ENCODE measurements around the gene POLR1A.

POLR1A gene

GRCh38 chr2:85978883-85979780 lies 126.6 kb downstream of the POLR1A start:
- DNase-seq (ENCODE audit: low spot score), result no peak

- no peak for DNase-seq (ENCODE audit: low spot score)
Observed at GRCh38 chr2:85976106-85976920, 129.4 kb downstream of the POLR1A start.

- no peak for DNase-seq (ENCODE audit: low spot score)
Observed at GRCh38 chr2:85975581-85975980, 130.1 kb downstream of the POLR1A start.

- no peak for DNase-seq (ENCODE audit: low spot score)
Observed at GRCh38 chr2:85974390-85974789, 131.3 kb downstream of the POLR1A start.

- DNase-seq (ENCODE audit: low spot score), result no peak
Observed at GRCh38 chr2:85972355-85972754, 133.3 kb downstream of the POLR1A start.

- peak; percentile 40 for DNase-seq (ENCODE audit: low spot score)
Observed at GRCh38 chr2:85971366-85971765, 134.3 kb downstream of the POLR1A start.

All from hepatic stellate cell (primary cell).